WTC11 (cell line): ENCODE measurements around the gene GGACT.

Source experiments
- CREB1 ChIP-seq: sonication (generic); formaldehyde crosslinking; IDR thresholded peaks from 2 replicates; pipeline ENCODE4 v1.8.0; 2023; ENCODE audit warnings: mild to moderate bottlenecking, missing genetic modification reagents
- CTCF ChIP-seq: fragments of 200-600 bp; IDR thresholded peaks from 2 replicates; pipeline ENCODE4 v1.8.0; 2022; ENCODE audit warnings: antibody characterized with exemption
- FOXK1 ChIP-seq: sonication (generic); formaldehyde crosslinking; IDR thresholded peaks from 2 replicates; pipeline ENCODE4 v1.8.0; 2022; ENCODE audit warnings: mild to moderate bottlenecking, moderate library complexity, missing genetic modification reagents
- IRF1 ChIP-seq: sonication (generic); formaldehyde crosslinking; IDR thresholded peaks from 2 replicates; pipeline ENCODE4 v1.8.0; 2023; ENCODE audit warnings: missing genetic modification reagents
- MAX ChIP-seq: sonication (generic); formaldehyde crosslinking; IDR thresholded peaks from 2 replicates; pipeline ENCODE4 v1.8.0; 2022; ENCODE audit warnings: mild to moderate bottlenecking, missing genetic modification reagents
- MYBL2 ChIP-seq: sonication (generic); formaldehyde crosslinking; IDR thresholded peaks from 2 replicates; pipeline ENCODE4 v1.8.1; 2023; ENCODE audit warnings: mild to moderate bottlenecking, moderate library complexity, missing genetic modification reagents
- NR1H2 ChIP-seq: sonication (generic); formaldehyde crosslinking; IDR thresholded peaks from 2 replicates; pipeline ENCODE4 v1.9.0; 2021; ENCODE audit warnings: mild to moderate bottlenecking, moderate library complexity, missing genetic modification reagents
- SP1 ChIP-seq: sonication (generic); formaldehyde crosslinking; conservative IDR thresholded peaks from 2 replicates; pipeline ENCODE4 v1.8.1; 2022; ENCODE audit warnings: missing genetic modification reagents
- USF2 ChIP-seq: sonication (generic); formaldehyde crosslinking; IDR thresholded peaks from 2 replicates; pipeline ENCODE4 v1.8.1; 2023; ENCODE audit warnings: mild to moderate bottlenecking, missing genetic modification reagents, moderate library complexity
- ZBTB43 ChIP-seq: sonication (generic); formaldehyde crosslinking; IDR thresholded peaks from 2 replicates; pipeline ENCODE4 v1.8.1; 2023; ENCODE audit warnings: mild to moderate bottlenecking, missing genetic modification reagents
- ZSCAN18 ChIP-seq: fragments of 250-450 bp; sonication (Bioruptor Pico); IDR thresholded peaks from 2 replicates; pipeline ENCODE4 v2.1.2; 2022; ENCODE audit warnings: mild to moderate bottlenecking, moderate library complexity

GRCh38 chr13:100533588-100534041 lies 55.0 kb downstream of the GGACT start:
- TF ChIP-seq CTCF (no peak), IRF1 (CRISPR knock-in tag) (no peak), MAX (CRISPR knock-in tag) (no peak), ZBTB43 (CRISPR knock-in tag) (no peak), USF2 (CRISPR knock-in tag) (no peak), ZSCAN18 (CRISPR knock-in tag) (no peak), SP1 (no peak), MYBL2 (CRISPR knock-in tag) (no peak), NR1H2 (no peak), FOXK1 (CRISPR knock-in tag) (no peak), CREB1 (CRISPR knock-in tag) (no peak)
